Right lobe of liver (tissue), 6 donors: ENCODE results near the gene AFAP1L1. TPM values are rescaled to one million over a fixed set of nuclear protein-coding genes. Genes with fewer than 3 reads are reported as not detected.

Source experiments
- ATAC-seq, 4 donors: fragments of 200-7000 bp; cut with Tn5 transposase; one replicate each; pipeline ENCODE4 v1.9.1; 2020; ENCODE audit warnings: mild to moderate bottlenecking in 4 of 4, moderate library complexity in 4 of 4
- DNase-seq, 3 donors: peaks; one replicate each; pipeline ENCODE4 v3.0.0-alpha.2; 2020
- H3K27ac ChIP-seq, 3 donors: fragments of 200-600 bp; one replicate each; pipeline ENCODE4 v1.8.0; 2022
- H3K27me3 ChIP-seq, 2 donors: fragments of 200-600 bp; one replicate each; pipeline ENCODE4 v1.8.0; 2022
- H3K36me3 ChIP-seq, 4 donors: fragments of 200-600 bp; sonication (generic) in 1 of 4; one replicate each; pipeline versions ENCODE4 v1.5.1 to v1.8.0; 2017 to 2022; ENCODE audit warnings: control low read depth in 1 of 4
- H3K4me1 ChIP-seq, 4 donors: fragments of 200-600 bp; sonication (generic) in 1 of 4; one replicate each; pipeline versions ENCODE4 v1.5.1 to v1.8.0; 2017 to 2022; ENCODE audit warnings: control low read depth in 1 of 4
- H3K4me3 ChIP-seq, 3 donors: fragments of 200-600 bp; one replicate each; pipeline ENCODE4 v1.8.0; 2022
- H3K9me3 ChIP-seq, 4 donors: fragments of 200-600 bp; sonication (generic) in 1 of 4; one replicate each; pipeline versions ENCODE4 v1.5.1 to v1.8.0; 2017 to 2022; ENCODE audit warnings: control low read depth in 1 of 4
- CTCF ChIP-seq, 4 donors: fragments of 200-600 bp in 3 of 4; fragments of 450-650 bp in 1 of 4; IDR thresholded peaks; one replicate each; pipeline versions ENCODE4 v1.5.1 to v1.8.0; 2016 to 2022; ENCODE audit warnings: antibody characterized with exemption in 4 of 4, mild to moderate bottlenecking in 2 of 4
- POLR2A ChIP-seq: fragments of 450-650 bp; IDR thresholded peaks from one replicate; pipeline ENCODE4 v1.6.1; 2017; ENCODE audit warnings: antibody characterized with exemption, mild to moderate bottlenecking
- WGBS: methylation state at CpG from one replicate; pipeline ENCODE4 v1.1.6; 2018; ENCODE audit warnings: low coverage, low lambda C conversion rate; ENCODE audit not compliant: insufficient coverage; ENCODE audit errors: missing lambda C conversion rate; 5-methylcytosine and 5-hydroxymethylcytosine counted together
- intact Hi-C, 2 donors: fragments of 100-400 bp; cut with DNase I; formaldehyde crosslinking; loops; one replicate each; pipeline versions ENCODE4 v1.11.2 to v1.14.1; 2022
- total RNA-seq, 6 experiments: library from RNA; depleted of rRNA in 2 of 6; stranded (reverse); fragments of >200 nt in 2 of 6; fragmentation: NEBNext Ultra II Directional in 3 of 6; extraction: Animal tissue kit (Norgen Biotek cat#: 25700) in 3 of 6; gene quantifications; one replicate each; pipeline versions ENCODE4 v1.1.0 to v1.2.4, GENCODE V29; 2016 to 2023
- donor health status: DM: no; HTN: yes; CAD: no.
- donor health status: DM: no; HTN: no; CAD: no.
- donor health status: DM: no; HTN: no; CAD: no.
- donor health status: DM: no; HTN: yes; CAD: no.
- donor health status: DM: no; HTN: yes; CAD: no.

The AFAP1L1 gene
- total RNA-seq, 6 experiments from 2014 or later = 3.1 to 6.6 (median 5.2) TPM

GRCh38 chr5:149279661-149280060, 8.0 kb downstream of the AFAP1L1 start:
- DNase-seq (no peak), ATAC-seq (no peak)
- 50% methylated on average over 1 of the region's 1 CpG for WGBS
- Histone ChIP-seq H3K36me3 (no peaks in the 10 kb centered on the region), H3K4me1 (no peaks in the 10 kb centered on the region), H3K4me3 (no peak overlapping the region), H3K27me3 (no peaks in the 10 kb centered on the region), H3K9me3 (no peaks in the 10 kb centered on the region), H3K27ac (no peak overlapping the region)
- TF ChIP-seq CTCF (IDR thresholded peaks at IDR 0.05) (no peak), POLR2A (no peak)
- intact Hi-C loops = no loop called here

- Histone ChIP-seq H3K27ac (no peak overlapping the region), H3K27me3 (no peaks in the 10 kb centered on the region), H3K36me3 (no peaks in the 10 kb centered on the region), H3K4me1 (no peaks in the 10 kb centered on the region), H3K4me3 (no peak overlapping the region), H3K9me3 (no peaks in the 10 kb centered on the region)
- no peak for DNase-seq
- TF ChIP-seq CTCF (IDR thresholded peaks at IDR 0.05) = no peak
- TF ChIP-seq POLR2A = no peak
- 20% methylated on average over 1 of the region's 1 CpG for WGBS
- ATAC-seq = peak; percentile 39 to 58 (median 52)
- intact Hi-C loops = no loop called here
These were observed 8.5 kb downstream of the AFAP1L1 start for GRCh38 chr5:149280124-149280523.

GRCh38 chr5:149280802-149281201, 9.1 kb downstream of the AFAP1L1 start:
- no peak overlapping the region for H3K4me3 ChIP-seq
- no peaks in the 10 kb centered on the region for H3K27me3 ChIP-seq
- DNase-seq (no peak), ATAC-seq (no peak)
- no peaks in the 10 kb centered on the region for H3K4me1 ChIP-seq
- intact Hi-C loops = no loop called here
- H3K9me3 ChIP-seq = no peaks in the 10 kb centered on the region
- no peaks in the 10 kb centered on the region for H3K36me3 ChIP-seq
- H3K27ac ChIP-seq = no peak overlapping the region
- TF ChIP-seq POLR2A (no peak), CTCF (IDR thresholded peaks at IDR 0.05) (no peak)
- 85% methylated on average over 4 of the region's 4 CpGs for WGBS

GRCh38 chr5:149282027-149282965, 10.6 kb downstream of the AFAP1L1 start:
- H3K36me3 ChIP-seq = no peaks in the 10 kb centered on the region
- no peaks in the 10 kb centered on the region for H3K4me1 ChIP-seq
- H3K27me3 ChIP-seq = no peaks in the 10 kb centered on the region
- H3K27ac ChIP-seq = no peak overlapping the region
- TF ChIP-seq POLR2A (no peak), CTCF (IDR thresholded peaks at IDR 0.05) (no peak)
- no peaks in the 10 kb centered on the region for H3K9me3 ChIP-seq
- intact Hi-C loops = no loop called here
- no peak for ATAC-seq
- no peak for DNase-seq
- H3K4me3 ChIP-seq = no peak overlapping the region
- WGBS = 76% methylated on average over 10 of the region's 12 CpGs
